Retinal pigment epithelial cell (primary cell): ENCODE data around the gene CHTOP.
"Not testable (repeated sequence)": the region's sequence is repeated elsewhere in the genome, so short reads cannot be mapped to it uniquely, and the experiment has no call there.

Experiments used
- DNase-seq: peaks from one replicate; pipeline ENCODE4 v3.0.0-alpha.2; 2010; ENCODE audit warnings: low read depth
- H3K4me3 ChIP-seq: 2 replicates; pipeline ENCODE4 v1.5.1; 2011; ENCODE audit warnings: mild to moderate bottlenecking, low read length, control low read depth, moderate library complexity
- CTCF ChIP-seq: conservative IDR thresholded peaks from 2 replicates; pipeline ENCODE4 v1.5.1; 2011; ENCODE audit warnings: low read depth, low read length, control low read depth, inconsistent platforms

CHTOP gene

DNA sequence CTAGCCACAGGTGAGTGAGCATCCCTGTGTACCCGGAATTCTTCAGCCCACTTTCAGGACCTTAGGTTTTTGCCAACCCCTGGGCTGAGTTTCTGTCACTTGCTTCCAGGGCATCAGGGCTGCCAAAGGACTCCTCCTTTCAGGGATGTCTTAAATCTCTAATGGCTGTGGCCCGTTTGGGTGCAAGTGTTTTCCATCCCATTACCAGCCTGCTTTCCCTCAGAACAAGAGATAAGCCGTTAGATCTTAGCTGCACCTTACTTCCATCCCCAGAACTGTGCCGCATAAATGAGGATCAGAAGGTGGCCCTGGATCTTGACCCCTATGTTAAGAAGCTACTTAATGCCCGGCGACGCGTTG is 25.3 kb downstream of the CHTOP start:
- H3K4me3 ChIP-seq: peak overlapping the region; percentile 90
- DNase-seq: no peak
- no peak for TF ChIP-seq CTCF

- no peak for DNase-seq
- TF ChIP-seq CTCF: no peak
- peak overlapping the region; percentile 90 for H3K4me3 ChIP-seq
Observed at GRCh38 chr1:153659656-153660055, 25.8 kb downstream of the CHTOP start.

DNA sequence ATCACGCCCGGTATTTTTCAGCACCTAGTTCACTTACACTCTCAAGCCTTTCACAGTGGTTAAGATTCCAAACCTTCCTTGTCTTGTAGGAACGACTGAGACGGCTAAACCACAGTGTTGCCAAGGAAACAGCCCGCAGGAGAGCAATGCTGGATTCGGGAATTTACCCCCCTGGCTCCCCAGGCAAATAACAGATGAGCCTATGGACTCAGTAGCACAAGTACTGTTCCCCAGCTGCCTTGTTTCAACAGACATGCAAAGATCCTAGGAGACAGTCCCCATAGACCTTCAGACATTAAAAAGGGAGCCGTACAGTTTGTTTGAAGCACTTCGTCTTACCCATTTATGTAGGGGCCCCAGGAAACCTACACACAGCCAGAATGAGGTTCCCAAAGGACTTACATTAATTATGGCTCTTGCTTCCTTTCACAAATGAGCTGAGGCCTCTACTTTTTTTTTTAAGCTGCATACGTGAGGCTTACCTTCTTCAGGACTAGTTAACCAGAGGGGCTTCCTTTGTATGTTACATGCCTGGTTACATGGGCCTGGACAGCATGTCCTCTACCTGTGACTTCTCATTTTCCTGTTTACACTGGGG is 27.3 kb downstream of the CHTOP start:
- no peak for DNase-seq
- no peak overlapping the region for H3K4me3 ChIP-seq
- TF ChIP-seq CTCF: no peak

DNA sequence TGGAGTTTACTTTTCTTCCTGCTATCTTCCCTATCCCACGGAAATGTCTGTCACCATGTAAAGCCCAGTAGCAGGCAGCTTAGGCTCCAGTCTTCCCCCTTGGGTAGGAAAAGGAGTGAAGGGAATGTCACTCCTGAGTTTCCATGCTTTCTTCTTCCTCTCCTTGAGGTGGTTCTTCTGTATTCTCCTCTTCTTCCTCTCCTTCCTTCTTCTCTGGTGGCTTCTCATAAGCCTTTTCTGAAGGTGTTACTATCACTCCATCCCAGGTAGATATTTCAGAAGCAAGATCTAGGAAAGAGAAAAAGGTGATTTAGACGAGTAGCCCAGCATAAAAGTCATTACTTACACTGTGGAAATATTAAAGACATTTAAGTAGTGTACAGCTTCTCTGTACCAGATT is 28.4 kb downstream of the CHTOP start:
- no peak for TF ChIP-seq CTCF
- no peak overlapping the region for H3K4me3 ChIP-seq
- no peak for DNase-seq

- no peak for TF ChIP-seq CTCF
- no peak overlapping the region for H3K4me3 ChIP-seq
- no peak for DNase-seq
Observed at GRCh38 chr1:153663211-153663610, 29.3 kb downstream of the CHTOP start.

- H3K4me3 ChIP-seq: no peak overlapping the region
- no peak for TF ChIP-seq CTCF
- DNase-seq: no peak
Observed at GRCh38 chr1:153667439-153667838, 33.6 kb downstream of the CHTOP start.

GRCh38 chr1:153668672-153669071 is 34.8 kb downstream of the CHTOP start:
- not testable (repeated sequence) for DNase-seq, H3K4me3 ChIP-seq

- no peak for DNase-seq
- peak overlapping the region; percentile 97 for H3K4me3 ChIP-seq
- no peak for TF ChIP-seq CTCF
Observed at GRCh38 chr1:153669606-153670005, 35.7 kb downstream of the CHTOP start.
